Measurements from ENCODE around the gene ETV1. TPM values are rescaled to one million over a fixed set of nuclear protein-coding genes. Genes with fewer than 3 reads are reported as not detected.

ETV1 gene
- total RNA-seq, 1 experiment from 2014 or later = 45.9 TPM

DNA sequence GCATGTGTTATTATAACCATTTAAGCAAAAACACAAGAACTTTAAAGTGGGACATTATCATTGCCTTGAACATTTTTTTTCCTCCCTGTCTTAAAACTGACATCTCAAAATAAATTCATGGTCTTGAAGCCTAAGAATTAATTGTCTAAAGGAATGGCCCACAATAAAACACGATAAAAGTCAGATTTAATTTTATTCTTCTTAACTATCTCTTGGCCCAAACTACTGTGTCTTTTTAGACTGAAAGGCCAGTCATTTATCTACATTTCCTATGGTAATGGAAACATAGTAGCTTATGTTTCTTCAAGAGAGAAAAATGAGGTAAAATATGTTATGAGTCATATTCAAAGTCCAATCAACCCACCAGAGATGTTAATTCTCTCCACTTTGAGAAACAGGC lies 24.4 kb upstream of the ETV1 start:
- CTCF ChIA-PET = interaction anchor here (0.7 kb wide), 1 partner anchor 1877 kb away, joined by 4 read pairs; no protein-coding TSS in a partner anchor
- no TSS peak for BruUV-seq (replicated peaks)
- Mint-ChIP-seq H3K9me3 (ENCODE audit: low read depth, unreplicated experiment) (no peaks in the 10 kb centered on the region), H3K4me1 (ENCODE audit: low read depth, unreplicated experiment) (no peaks in the 10 kb centered on the region), H3K4me3 (ENCODE audit: low read depth, unreplicated experiment) (no peak overlapping the region), H3K27ac (ENCODE audit: unreplicated experiment) (no peak overlapping the region), H3K36me3 (ENCODE audit: insufficient read depth, unreplicated experiment) (no peaks in the 10 kb centered on the region), H3K27me3 (ENCODE audit: unreplicated experiment) (no peaks in the 10 kb centered on the region)
- TF ChIP-seq, protein P1, sequence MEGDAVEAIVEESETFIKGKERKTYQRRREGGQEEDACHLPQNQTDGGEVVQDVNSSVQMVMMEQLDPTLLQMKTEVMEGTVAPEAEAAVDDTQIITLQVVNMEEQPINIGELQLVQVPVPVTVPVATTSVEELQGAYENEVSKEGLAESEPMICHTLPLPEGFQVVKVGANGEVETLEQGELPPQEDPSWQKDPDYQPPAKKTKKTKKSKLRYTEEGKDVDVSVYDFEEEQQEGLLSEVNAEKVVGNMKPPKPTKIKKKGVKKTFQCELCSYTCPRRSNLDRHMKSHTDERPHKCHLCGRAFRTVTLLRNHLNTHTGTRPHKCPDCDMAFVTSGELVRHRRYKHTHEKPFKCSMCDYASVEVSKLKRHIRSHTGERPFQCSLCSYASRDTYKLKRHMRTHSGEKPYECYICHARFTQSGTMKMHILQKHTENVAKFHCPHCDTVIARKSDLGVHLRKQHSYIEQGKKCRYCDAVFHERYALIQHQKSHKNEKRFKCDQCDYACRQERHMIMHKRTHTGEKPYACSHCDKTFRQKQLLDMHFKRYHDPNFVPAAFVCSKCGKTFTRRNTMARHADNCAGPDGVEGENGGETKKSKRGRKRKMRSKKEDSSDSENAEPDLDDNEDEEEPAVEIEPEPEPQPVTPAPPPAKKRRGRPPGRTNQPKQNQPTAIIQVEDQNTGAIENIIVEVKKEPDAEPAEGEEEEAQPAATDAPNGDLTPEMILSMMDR (IDR thresholded peaks at IDR 0.05; ENCODE audit: unreplicated experiment) = no peak
- no peak for DNase-seq
- intact Hi-C loops (cut with micrococcal nuclease; ENCODE audit: unreplicated experiment) = no loop called here

DNA sequence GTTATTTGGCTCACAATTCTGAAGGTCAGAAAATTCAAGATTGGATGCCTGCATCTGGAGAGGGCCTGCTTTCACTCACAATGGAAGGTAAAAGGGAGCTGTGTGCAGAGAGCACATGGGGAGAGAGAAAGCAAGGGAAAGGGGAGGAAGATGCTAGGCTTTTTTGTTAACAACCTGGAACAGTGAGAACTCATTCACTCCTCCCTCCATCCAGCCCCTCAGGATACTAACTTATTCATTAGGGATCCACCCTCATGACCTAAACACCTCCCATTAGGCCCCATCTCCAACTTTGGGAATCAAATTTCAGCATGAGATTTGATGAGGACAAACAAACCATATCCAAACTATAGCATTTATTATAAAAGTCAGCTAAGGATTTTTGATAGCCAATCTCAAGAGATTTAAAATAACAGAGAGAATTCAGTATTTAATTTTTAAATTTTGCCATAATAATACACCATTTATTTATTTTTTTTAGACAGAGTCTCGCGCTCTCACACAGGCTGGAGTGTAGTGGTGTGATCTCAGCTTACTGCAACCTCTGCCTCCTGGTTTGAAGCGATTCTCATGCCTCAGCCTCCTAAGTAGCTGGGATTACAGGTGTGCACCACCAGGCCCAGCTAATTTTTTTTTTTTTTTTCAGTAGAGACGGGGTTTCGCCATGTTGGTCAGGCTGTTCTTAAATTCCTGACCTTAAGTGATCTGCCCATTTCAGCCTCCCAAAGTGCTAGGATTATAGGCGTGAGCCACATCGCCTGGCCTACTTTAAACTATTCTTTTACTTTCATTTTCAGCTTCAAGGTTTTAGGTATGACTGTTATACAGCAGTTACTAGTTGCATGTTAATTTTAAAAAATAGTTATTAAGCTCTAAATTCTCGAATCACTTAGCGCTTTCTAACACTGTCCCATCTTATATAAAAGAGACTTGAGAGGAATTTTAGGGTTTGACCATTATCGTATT lies 20.3 kb upstream of the ETV1 start:
- CTCF ChIA-PET = interaction anchor here (0.9 kb wide), 1 partner anchor 9 kb away, joined by 4 read pairs; no protein-coding TSS in a partner anchor
- TF ChIP-seq, protein P1 (IDR thresholded peaks at IDR 0.05; ENCODE audit: unreplicated experiment) = no peak
- intact Hi-C loops (cut with micrococcal nuclease; ENCODE audit: unreplicated experiment) = no loop called here
- Mint-ChIP-seq H3K36me3 (ENCODE audit: insufficient read depth, unreplicated experiment) (no peaks in the 10 kb centered on the region), H3K27ac (ENCODE audit: unreplicated experiment) (no peak overlapping the region), H3K4me1 (ENCODE audit: low read depth, unreplicated experiment) (no peaks in the 10 kb centered on the region), H3K27me3 (ENCODE audit: unreplicated experiment) (no peaks in the 10 kb centered on the region), H3K4me3 (ENCODE audit: low read depth, unreplicated experiment) (no peak overlapping the region), H3K9me3 (ENCODE audit: low read depth, unreplicated experiment) (no peaks in the 10 kb centered on the region)
- no peak for DNase-seq
- BruUV-seq (replicated peaks) = no TSS peak

DNA sequence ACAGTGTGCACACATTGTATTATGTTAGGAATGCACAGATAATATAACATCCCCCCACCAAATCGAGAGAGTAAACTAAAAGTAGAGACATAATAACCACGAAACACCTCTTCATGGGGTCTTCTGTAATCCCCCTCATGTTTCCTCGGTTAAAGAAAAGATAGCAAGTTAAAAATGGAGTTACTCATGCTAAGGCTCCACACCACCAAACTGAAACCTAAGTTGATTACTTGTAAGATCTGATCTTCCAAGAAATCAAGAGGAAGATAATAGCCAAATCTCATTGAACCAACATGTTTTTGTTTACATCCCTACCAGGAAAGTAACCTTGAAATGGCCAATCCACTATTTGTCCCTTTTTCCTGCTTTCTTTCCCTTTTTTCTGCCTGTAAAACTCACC lies 11.7 kb upstream of the ETV1 start:
- no peaks in the 10 kb centered on the region for H3K9me3 Mint-ChIP-seq (ENCODE audit: low read depth, unreplicated experiment)
- no peak for DNase-seq
- CTCF ChIA-PET = interaction anchor here (1.1 to 2.0 kb wide), 2 partner anchors 10 to 12 kb away, joined by 3 to 10 read pairs; partner anchors contain the start of gene ETV1
- no peak overlapping the region for H3K27ac Mint-ChIP-seq (ENCODE audit: unreplicated experiment)
- intact Hi-C loops (cut with micrococcal nuclease; ENCODE audit: unreplicated experiment) = no loop called here
- TF ChIP-seq, protein P1 (IDR thresholded peaks at IDR 0.05; ENCODE audit: unreplicated experiment) = no peak
- no peaks in the 10 kb centered on the region for H3K36me3 Mint-ChIP-seq (ENCODE audit: insufficient read depth, unreplicated experiment)
- no TSS peak for BruUV-seq (replicated peaks)
- H3K27me3 Mint-ChIP-seq (ENCODE audit: unreplicated experiment) = no peaks in the 10 kb centered on the region
- no peak overlapping the region for H3K4me3 Mint-ChIP-seq (ENCODE audit: low read depth, unreplicated experiment)
- no peaks in the 10 kb centered on the region for H3K4me1 Mint-ChIP-seq (ENCODE audit: low read depth, unreplicated experiment)

DNA sequence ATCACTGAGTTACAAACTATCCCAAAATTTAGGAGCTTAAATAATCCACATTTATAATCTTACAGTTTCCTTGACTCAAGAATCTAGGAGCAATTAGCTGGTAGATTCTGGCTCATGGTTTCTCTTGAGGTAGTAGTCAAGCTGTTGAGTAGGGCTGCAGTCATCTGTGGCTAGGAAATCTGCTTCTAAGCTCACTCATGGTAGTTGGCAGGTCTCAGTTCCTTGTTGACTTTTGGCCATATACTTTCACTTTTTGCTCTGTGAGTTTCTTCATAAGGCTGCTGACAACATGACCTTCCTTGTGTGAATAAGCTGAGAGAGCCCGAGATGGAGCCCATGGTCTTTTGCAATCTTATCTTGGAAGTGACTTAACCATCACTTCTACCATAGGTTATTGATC lies 10.8 kb upstream of the ETV1 start:
- H3K36me3 Mint-ChIP-seq (ENCODE audit: insufficient read depth, unreplicated experiment) = no peaks in the 10 kb centered on the region
- no TSS peak for BruUV-seq (replicated peaks)

More for the DNA sequence above, 10.8 kb upstream of the ETV1 start:
- peak; percentile 12 for DNase-seq
- no peaks in the 10 kb centered on the region for H3K27me3 Mint-ChIP-seq (ENCODE audit: unreplicated experiment)
- H3K4me3 Mint-ChIP-seq (ENCODE audit: low read depth, unreplicated experiment) = no peak overlapping the region
- intact Hi-C loops (cut with micrococcal nuclease; ENCODE audit: unreplicated experiment) = no loop called here
- CTCF ChIA-PET = interaction anchor here (0.9 to 2.0 kb wide), 3 partner anchors 9 to 11 kb away, joined by 3 to 10 read pairs (median 4); partner anchors contain the start of gene ETV1
- no peak overlapping the region for H3K27ac Mint-ChIP-seq (ENCODE audit: unreplicated experiment)
- H3K4me1 Mint-ChIP-seq (ENCODE audit: low read depth, unreplicated experiment) = no peaks in the 10 kb centered on the region
- H3K9me3 Mint-ChIP-seq (ENCODE audit: low read depth, unreplicated experiment) = no peaks in the 10 kb centered on the region
- TF ChIP-seq, protein P1 (IDR thresholded peaks at IDR 0.05; ENCODE audit: unreplicated experiment) = no peak

Data from Calu3 (cell line).